H9 (cell line): Measurements from ENCODE around the gene MAP7. TPM values are rescaled to one million over a fixed set of nuclear protein-coding genes. Genes with fewer than 3 reads are reported as not detected.

Source experiments
- DNase-seq: peaks from one replicate; pipeline ENCODE4 v3.0.0-alpha.2; 2017
- H2AFZ ChIP-seq: one replicate; pipeline ENCODE4 v1.6.1; 2013; ENCODE audit warnings: mild to moderate bottlenecking, low read length, control low read depth, moderate library complexity
- H2AK5ac ChIP-seq: 2 replicates; pipeline ENCODE4 v1.6.1; 2013; ENCODE audit warnings: low read length, control low read depth, mixed read lengths; ENCODE audit not compliant: insufficient read length
- H2BK120ac ChIP-seq: one replicate; pipeline ENCODE4 v1.6.1; 2013; ENCODE audit warnings: low read depth, mild to moderate bottlenecking, low read length, control low read depth, inconsistent platforms; ENCODE audit not compliant: poor library complexity, severe bottlenecking
- H2BK12ac ChIP-seq: 2 replicates; pipeline ENCODE4 v1.6.1; 2013; ENCODE audit warnings: low read length, control low read depth, mixed read lengths, low read depth; ENCODE audit not compliant: insufficient read length
- H2BK15ac ChIP-seq: 2 replicates; pipeline ENCODE4 v1.6.1; 2013; ENCODE audit warnings: low read depth, low read length, control low read depth
- H2BK20ac ChIP-seq: one replicate; pipeline ENCODE4 v1.6.1; 2013; ENCODE audit warnings: low read depth, mild to moderate bottlenecking, low read length, control low read depth, inconsistent platforms; ENCODE audit not compliant: poor library complexity, severe bottlenecking
- H2BK5ac ChIP-seq: 2 replicates; pipeline ENCODE4 v1.6.1; 2013; ENCODE audit warnings: low read length, control low read depth, mixed read lengths; ENCODE audit not compliant: insufficient read length
- H3K14ac ChIP-seq: 2 replicates; pipeline ENCODE4 v1.6.1; 2013; ENCODE audit warnings: low read length, control low read depth; ENCODE audit not compliant: insufficient read depth
- H3K18ac ChIP-seq: 2 replicates; pipeline ENCODE4 v1.6.1; 2013; ENCODE audit warnings: low read depth, mild to moderate bottlenecking, mixed read lengths, low read length, control low read depth; ENCODE audit not compliant: insufficient read length
- H3K23ac ChIP-seq: 2 replicates; pipeline ENCODE4 v1.6.1; 2013; ENCODE audit warnings: low read length, control low read depth, mixed read lengths, low read depth; ENCODE audit not compliant: insufficient read length
- H3K23me2 ChIP-seq: 2 replicates; pipeline ENCODE4 v1.6.1; 2013; ENCODE audit warnings: low read depth, mild to moderate bottlenecking, mixed read lengths, low read length, control low read depth; ENCODE audit not compliant: insufficient read length, poor library complexity, severe bottlenecking
- H3K27ac ChIP-seq: 2 replicates; pipeline ENCODE4 v1.5.1; 2013; ENCODE audit warnings: low read length, control low read depth, mixed read lengths, low read depth; ENCODE audit not compliant: insufficient read length
- H3K27me3 ChIP-seq: 2 replicates; pipeline ENCODE4 v1.6.1; 2013; ENCODE audit warnings: low read length, control low read depth, inconsistent platforms; ENCODE audit not compliant: insufficient read depth
- H3K4ac ChIP-seq: 2 replicates; pipeline ENCODE4 v1.6.1; 2013; ENCODE audit warnings: low read depth, mild to moderate bottlenecking, control low read depth, inconsistent platforms, low read length, moderate library complexity
- H3K4me1 ChIP-seq: 2 replicates; pipeline ENCODE4 v1.6.1; 2013; ENCODE audit warnings: low read length, control low read depth, inconsistent platforms; ENCODE audit not compliant: insufficient read depth
- H3K4me2 ChIP-seq: 2 replicates; pipeline ENCODE4 v1.6.1; 2013; ENCODE audit warnings: low read length, control low read depth, mixed read lengths; ENCODE audit not compliant: insufficient read length, insufficient read depth
- H3K56ac ChIP-seq: 2 replicates; pipeline ENCODE4 v1.6.1; 2013; ENCODE audit warnings: low read depth, mild to moderate bottlenecking, mixed read lengths, low read length, control low read depth; ENCODE audit not compliant: insufficient read length
- H3K79me1 ChIP-seq: 2 replicates; pipeline ENCODE4 v1.6.1; 2013; ENCODE audit warnings: low read depth, mild to moderate bottlenecking, moderate library complexity, low read length, control low read depth, inconsistent platforms; ENCODE audit not compliant: insufficient read depth, poor library complexity, severe bottlenecking
- H3K79me2 ChIP-seq: 2 replicates; pipeline ENCODE4 v1.6.1; 2013; ENCODE audit warnings: low read length, control low read depth, inconsistent platforms; ENCODE audit not compliant: insufficient read depth
- H3K9ac ChIP-seq: 2 replicates; pipeline ENCODE4 v1.6.1; 2013; ENCODE audit warnings: low read length, control low read depth, mixed read lengths; ENCODE audit not compliant: insufficient read length; ENCODE audit errors: extremely low read depth
- H3K9me3 ChIP-seq: one replicate; pipeline ENCODE4 v1.6.1; 2013; ENCODE audit warnings: low read depth, low read length, inconsistent platforms; ENCODE audit not compliant: control insufficient read depth
- H3T11ph ChIP-seq: one replicate; pipeline ENCODE4 v1.6.1; 2013; ENCODE audit warnings: mild to moderate bottlenecking, low read length, control low read depth, inconsistent platforms
- H4K20me1 ChIP-seq: one replicate; pipeline ENCODE4 v1.6.1; 2013; ENCODE audit not compliant: control insufficient read depth, insufficient read length, insufficient read depth
- H4K5ac ChIP-seq: 2 replicates; pipeline ENCODE4 v1.6.1; 2013; ENCODE audit warnings: low read depth, mild to moderate bottlenecking, mixed read lengths, low read length, control low read depth; ENCODE audit not compliant: insufficient read length
- H4K8ac ChIP-seq: replicated peaks from 2 replicates; pipeline ENCODE4 v1.6.1; 2013; ENCODE audit warnings: low read length, control low read depth, mixed read lengths, low read depth; ENCODE audit not compliant: insufficient read length
- H4K91ac ChIP-seq: 2 replicates; pipeline ENCODE4 v1.6.1; 2013; ENCODE audit warnings: low read depth, mild to moderate bottlenecking, moderate library complexity, mixed read lengths, low read length, control low read depth; ENCODE audit not compliant: insufficient read length
- H3K27ac Mint-ChIP-seq, 3 experiments: 2 replicates in 2 of 3; 3 replicates in 1 of 3; pipeline ENCODE4 v1.8.0; 2020 to 2021; ENCODE audit warnings: mixed read lengths in 3 of 3, mild to moderate bottlenecking in 1 of 3, moderate library complexity in 1 of 3
- H3K27me3 Mint-ChIP-seq: 2 replicates; pipeline ENCODE4 v1.8.0; 2021; ENCODE audit warnings: low read depth, mild to moderate bottlenecking, moderate library complexity, mixed read lengths
- H3K36me3 Mint-ChIP-seq, 3 experiments: 2 replicates in 2 of 3; 3 replicates in 1 of 3; pipeline ENCODE4 v1.8.0; 2020 to 2021; ENCODE audit warnings: low read depth in 3 of 3, mixed read lengths in 3 of 3; ENCODE audit not compliant: insufficient read depth in 1 of 3
- H3K4me1 Mint-ChIP-seq, 2 experiments: 2 replicates each; pipeline ENCODE4 v1.8.0; 2020; ENCODE audit warnings: mixed read lengths in 2 of 2
- H3K4me3 Mint-ChIP-seq, 2 experiments: 2 replicates in 1 of 2; 3 replicates in 1 of 2; pipeline ENCODE4 v1.8.0; 2020 to 2021; ENCODE audit warnings: mild to moderate bottlenecking in 2 of 2, mixed read lengths in 2 of 2, moderate library complexity in 1 of 2
- H3K9me3 Mint-ChIP-seq, 2 experiments: 2 replicates in 1 of 2; 3 replicates in 1 of 2; pipeline ENCODE4 v1.8.0; 2020; ENCODE audit warnings: mild to moderate bottlenecking in 2 of 2, mixed read lengths in 2 of 2, moderate library complexity in 1 of 2
- CTCF ChIP-seq: fragments of 200-600 bp; sonication (generic); conservative IDR thresholded peaks from 3 replicates; pipeline ENCODE4 v1.8.0; 2021; ENCODE audit warnings: antibody characterized with exemption, mild to moderate bottlenecking
- WGBS: extraction: QIAGEN DNeasy Blood & Tissue Kit; methylation state at CpG from one replicate; pipeline ENCODE4 v1.1.7; 2013; ENCODE audit warnings: missing lambda C conversion rate, low lambda C conversion rate, mixed read lengths; ENCODE audit not compliant: insufficient read length; ENCODE audit errors: extremely low coverage; 5-methylcytosine and 5-hydroxymethylcytosine counted together
- total RNA-seq: library from RNA; stranded (reverse); gene quantifications from 2 replicates; pipeline ENCODE4 v1.2.1, GENCODE V29; 2021

MAP7 gene
- total RNA-seq, 1 experiment from 2014 or later, result 51.1 TPM

- no peak overlapping the region for H3T11ph ChIP-seq
- Mint-ChIP-seq H3K9me3 (no peaks in the 10 kb centered on the region), H3K4me3 (no peak overlapping the region), H3K4me1 (peaks cover 51 to 54% of the 10 kb centered on the region in 2 experiments), H3K36me3 (peaks cover 0 to 4% (median 3%) of the 10 kb centered on the region in 3 experiments; a peak in 3 of 7 replicates), H3K27ac (no peak overlapping the region), H3K27me3 (no peaks in the 10 kb centered on the region)
- no peaks in the 10 kb centered on the region for H3K9me3 ChIP-seq
- no peak overlapping the region for H4K5ac ChIP-seq
- H2BK15ac ChIP-seq, result no peak overlapping the region
- peaks cover 2% of the 10 kb centered on the region for H4K20me1 ChIP-seq
- no peak for DNase-seq
- H3K14ac ChIP-seq, result no peak overlapping the region
- WGBS, result no CpG with 5 or more reads among the region's 2 CpGs
- H3K79me2 ChIP-seq, result peaks cover 14% of the 10 kb centered on the region; the same call in 1 of the 2 replicates
- no peak overlapping the region for H2BK5ac ChIP-seq
- no peak overlapping the region for H2AFZ ChIP-seq
- H2AK5ac ChIP-seq, result no peak overlapping the region
- no peak overlapping the region for H3K27ac ChIP-seq
- no peak overlapping the region for H3K4ac ChIP-seq
- no peak overlapping the region for H4K8ac ChIP-seq
- H3K79me1 ChIP-seq, result peaks cover 17% of the 10 kb centered on the region
- H3K4me2 ChIP-seq, result no peak overlapping the region
- no peak overlapping the region for H3K56ac ChIP-seq
- no peak overlapping the region for H2BK12ac ChIP-seq
- no peak overlapping the region for H3K18ac ChIP-seq
- no peaks in the 10 kb centered on the region for H3K23me2 ChIP-seq
- no peaks in the 10 kb centered on the region for H3K27me3 ChIP-seq
- no peak overlapping the region for H3K23ac ChIP-seq
- no peak overlapping the region for H3K9ac ChIP-seq
- no peak overlapping the region for H2BK120ac ChIP-seq
- peaks cover 12% of the 10 kb centered on the region; the same call in 1 of the 2 replicates for H3K4me1 ChIP-seq
- no peak overlapping the region for H4K91ac ChIP-seq
- no peak overlapping the region for H2BK20ac ChIP-seq
- no peak for TF ChIP-seq CTCF
Observed at GRCh38 chr6:136541395-136541794, 8.8 kb downstream of the MAP7 start.
